ENCODE measurements around the gene NPHS1.

The NPHS1 gene

DNA sequence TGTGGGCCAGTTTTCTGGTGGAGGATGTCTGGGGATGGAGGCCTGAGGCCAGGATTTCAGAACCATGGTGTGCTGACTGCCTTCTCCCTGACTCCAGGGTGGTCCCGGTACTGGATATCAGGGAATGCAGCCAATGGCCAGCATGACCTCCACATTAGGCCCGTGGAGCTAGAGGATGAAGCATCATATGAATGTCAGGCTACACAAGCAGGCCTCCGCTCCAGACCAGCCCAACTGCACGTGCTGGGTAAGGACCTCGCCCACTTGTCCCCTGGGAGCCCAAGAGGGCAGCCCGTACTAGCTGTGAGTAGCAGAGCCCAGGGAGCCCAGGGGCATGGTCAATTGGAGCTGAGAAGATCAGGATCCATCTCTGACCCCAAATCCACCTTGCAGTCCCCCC, 6.0 kb upstream of the NPHS1 start:
- no peaks in the 10 kb centered on the region for H3K9me3 ChIP-seq (ENCODE audit: insufficient read depth, low read depth, low read length)
- no peak overlapping the region for H2AFZ ChIP-seq (ENCODE audit: low read length)
- no peaks in the 10 kb centered on the region for H3K27me3 ChIP-seq (ENCODE audit: insufficient read depth, low read length, poor library complexity, severe bottlenecking)
- TF ChIP-seq, protein P1, sequence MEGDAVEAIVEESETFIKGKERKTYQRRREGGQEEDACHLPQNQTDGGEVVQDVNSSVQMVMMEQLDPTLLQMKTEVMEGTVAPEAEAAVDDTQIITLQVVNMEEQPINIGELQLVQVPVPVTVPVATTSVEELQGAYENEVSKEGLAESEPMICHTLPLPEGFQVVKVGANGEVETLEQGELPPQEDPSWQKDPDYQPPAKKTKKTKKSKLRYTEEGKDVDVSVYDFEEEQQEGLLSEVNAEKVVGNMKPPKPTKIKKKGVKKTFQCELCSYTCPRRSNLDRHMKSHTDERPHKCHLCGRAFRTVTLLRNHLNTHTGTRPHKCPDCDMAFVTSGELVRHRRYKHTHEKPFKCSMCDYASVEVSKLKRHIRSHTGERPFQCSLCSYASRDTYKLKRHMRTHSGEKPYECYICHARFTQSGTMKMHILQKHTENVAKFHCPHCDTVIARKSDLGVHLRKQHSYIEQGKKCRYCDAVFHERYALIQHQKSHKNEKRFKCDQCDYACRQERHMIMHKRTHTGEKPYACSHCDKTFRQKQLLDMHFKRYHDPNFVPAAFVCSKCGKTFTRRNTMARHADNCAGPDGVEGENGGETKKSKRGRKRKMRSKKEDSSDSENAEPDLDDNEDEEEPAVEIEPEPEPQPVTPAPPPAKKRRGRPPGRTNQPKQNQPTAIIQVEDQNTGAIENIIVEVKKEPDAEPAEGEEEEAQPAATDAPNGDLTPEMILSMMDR (conservative IDR thresholded peaks at IDR 0.05; ENCODE audit: low read length): no peak
- no peak for TF ChIP-seq EZH2phosphoT487 (IDR thresholded peaks at IDR 0.05; ENCODE audit: borderline replicate concordance)
- no peaks in the 10 kb centered on the region for H3F3A ChIP-seq (ENCODE audit: low read depth)
- H3K9me2 ChIP-seq (replicated peaks; ENCODE audit: low read depth, low read length): no peaks in the 10 kb centered on the region
- no peak overlapping the region for H3K9ac ChIP-seq (ENCODE audit: low read depth, low read length, poor library complexity, severe bottlenecking)
- H3K4me2 ChIP-seq (ENCODE audit: low read depth, low read length, poor library complexity, severe bottlenecking): no peak overlapping the region
- no peak overlapping the region for H3K4me3 ChIP-seq (ENCODE audit: low read length, poor library complexity, severe bottlenecking)
- H4K20me1 ChIP-seq (ENCODE audit: insufficient read depth, low read length, poor library complexity, severe bottlenecking): no peaks in the 10 kb centered on the region
- no peaks in the 10 kb centered on the region for H3K79me2 ChIP-seq (ENCODE audit: insufficient read depth, low read length)
- peaks cover 4% of the 10 kb centered on the region for H3K4me1 ChIP-seq (ENCODE audit: insufficient read depth, low read length, poor library complexity, severe bottlenecking)
- H3K36me3 ChIP-seq (ENCODE audit: insufficient read depth, low read length): no peaks in the 10 kb centered on the region

DNA sequence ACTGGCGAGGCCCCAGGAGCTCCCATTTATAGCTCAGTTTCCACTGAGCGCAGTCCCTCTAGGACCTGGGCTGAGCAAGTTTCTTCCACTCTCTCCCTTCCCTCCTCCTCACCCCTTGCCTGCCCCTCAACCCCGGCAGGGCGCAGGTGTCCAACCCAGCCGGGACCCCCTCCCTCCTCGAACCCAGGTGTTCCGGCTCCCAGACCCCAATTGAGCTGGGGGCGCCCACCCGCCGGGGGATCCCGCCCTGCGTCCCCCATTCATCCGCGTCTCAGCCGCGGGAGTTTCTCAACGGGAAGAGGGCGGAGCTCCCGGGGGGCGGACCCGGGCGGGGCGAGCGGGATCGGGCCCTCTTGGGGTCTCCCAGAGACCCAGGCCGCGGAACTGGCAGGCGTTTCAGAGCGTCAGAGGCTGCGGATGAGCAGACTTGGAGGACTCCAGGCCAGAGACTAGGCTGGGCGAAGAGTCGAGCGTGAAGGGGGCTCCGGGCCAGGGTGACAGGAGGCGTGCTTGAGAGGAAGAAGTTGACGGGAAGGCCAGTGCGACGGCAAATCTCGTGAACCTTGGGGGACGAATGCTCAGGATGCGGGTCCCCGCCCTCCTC, 4.3 kb upstream of the NPHS1 start, which contains the start of gene KIRREL2:
Gene KIRREL2, plus strand, starts transcription at position 366 of the 604 bp plus-strand sequence. Its CDS starts 209 bp downstream, at position 575.
- no peaks in the 10 kb centered on the region for H3K9me2 ChIP-seq (replicated peaks; ENCODE audit: low read depth, low read length)
- no peaks in the 10 kb centered on the region for H3K79me2 ChIP-seq (ENCODE audit: insufficient read depth, low read length)
- H3K4me3 ChIP-seq (ENCODE audit: low read length, poor library complexity, severe bottlenecking): peak within 1 kb of the TSS; percentile 71
- TF ChIP-seq EZH2phosphoT487 (IDR thresholded peaks at IDR 0.05; ENCODE audit: borderline replicate concordance): no peak
- TF ChIP-seq, protein P1 (conservative IDR thresholded peaks at IDR 0.05; ENCODE audit: low read length): no peak
- H3K4me1 ChIP-seq (ENCODE audit: insufficient read depth, low read length, poor library complexity, severe bottlenecking): peaks cover 4% of the 10 kb centered on the region
- no peaks in the 10 kb centered on the region for H4K20me1 ChIP-seq (ENCODE audit: insufficient read depth, low read length, poor library complexity, severe bottlenecking)
- H3K4me2 ChIP-seq (ENCODE audit: low read depth, low read length, poor library complexity, severe bottlenecking): peak within 1 kb of the TSS; percentile 77
- peak within 1 kb of the TSS; percentile 64 for H3K9ac ChIP-seq (ENCODE audit: low read depth, low read length, poor library complexity, severe bottlenecking)
- no peaks in the 10 kb centered on the region for H3K36me3 ChIP-seq (ENCODE audit: insufficient read depth, low read length)
- H3K27me3 ChIP-seq (ENCODE audit: insufficient read depth, low read length, poor library complexity, severe bottlenecking): no peaks in the 10 kb centered on the region
- H3F3A ChIP-seq (ENCODE audit: low read depth): no peaks in the 10 kb centered on the region
- H2AFZ ChIP-seq (ENCODE audit: low read length): peak within 1 kb of the TSS; percentile 97
- no peaks in the 10 kb centered on the region for H3K9me3 ChIP-seq (ENCODE audit: insufficient read depth, low read depth, low read length)

DNA sequence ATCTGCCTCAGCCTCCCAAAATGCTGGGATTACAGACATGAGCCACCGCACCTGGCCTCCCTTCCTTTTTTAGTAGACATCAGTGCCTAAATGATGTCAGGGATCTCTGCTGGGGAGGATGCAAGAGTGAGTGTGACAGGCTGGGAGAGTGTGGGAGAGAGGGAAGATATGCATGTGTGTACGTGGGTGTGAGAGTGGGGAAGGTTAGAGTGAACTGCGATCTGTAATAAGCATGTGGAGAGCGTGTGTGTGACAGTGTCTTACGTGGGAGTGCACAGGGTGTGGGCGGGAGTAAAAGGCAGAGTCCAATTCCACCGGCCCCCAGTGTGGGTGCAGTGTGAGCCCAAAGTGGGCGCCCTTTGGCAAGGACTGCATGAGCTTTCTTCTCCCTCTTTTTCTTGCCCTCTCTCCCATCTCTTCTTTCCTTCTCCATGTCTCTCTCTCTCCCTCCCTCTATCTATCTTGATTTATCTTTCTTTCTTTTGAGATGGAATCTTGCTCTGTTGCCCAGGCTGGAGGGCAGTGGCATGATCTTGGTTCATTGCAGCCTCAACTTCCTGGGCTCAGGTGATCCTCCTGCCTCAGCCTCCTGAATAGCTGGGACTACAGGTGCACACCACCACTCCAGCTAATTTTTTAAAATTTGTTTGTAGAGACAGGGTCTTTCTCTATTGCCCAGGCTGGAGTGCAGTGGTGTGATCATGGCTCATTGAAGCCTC, 893 bp upstream of the NPHS1 start:
- TF ChIP-seq EZH2phosphoT487 (IDR thresholded peaks at IDR 0.05; ENCODE audit: borderline replicate concordance): no peak
- TF ChIP-seq, protein P1 (conservative IDR thresholded peaks at IDR 0.05; ENCODE audit: low read length): no peak
- Histone ChIP-seq H3K9me2 (replicated peaks; ENCODE audit: low read depth, low read length) (no peaks in the 10 kb centered on the region), H3K9me3 (ENCODE audit: insufficient read depth, low read depth, low read length) (no peaks in the 10 kb centered on the region), H3K27me3 (ENCODE audit: insufficient read depth, low read length, poor library complexity, severe bottlenecking) (no peaks in the 10 kb centered on the region), H3K4me1 (ENCODE audit: insufficient read depth, low read length, poor library complexity, severe bottlenecking) (peaks cover 4% of the 10 kb centered on the region), H3K4me2 (ENCODE audit: low read depth, low read length, poor library complexity, severe bottlenecking) (no peak overlapping the region), H3F3A (ENCODE audit: low read depth) (no peaks in the 10 kb centered on the region), H4K20me1 (ENCODE audit: insufficient read depth, low read length, poor library complexity, severe bottlenecking) (no peaks in the 10 kb centered on the region), H2AFZ (ENCODE audit: low read length) (no peak overlapping the region), H3K4me3 (ENCODE audit: low read length, poor library complexity, severe bottlenecking) (no peak overlapping the region), H3K9ac (ENCODE audit: low read depth, low read length, poor library complexity, severe bottlenecking) (no peak overlapping the region), H3K36me3 (ENCODE audit: insufficient read depth, low read length) (no peaks in the 10 kb centered on the region), H3K79me2 (ENCODE audit: insufficient read depth, low read length) (no peaks in the 10 kb centered on the region)

Data from Loucy (cell line).